Measurements from ENCODE around the gene SBF1.

Gene SBF1

GRCh38 chr22:50422961-50423815, 51.6 kb downstream of the SBF1 start:
- Histone ChIP-seq H3K14ac (ENCODE audit: low read length) (no peak overlapping the region), H2BK15ac (ENCODE audit: low read length) (no peak overlapping the region), H3K4me3 (ENCODE audit: low read length in 2 of 2) (no peak overlapping the region), H3K23ac (ENCODE audit: low read depth, low read length, poor library complexity) (no peak overlapping the region), H2BK12ac (ENCODE audit: low read length) (no peak overlapping the region), H2AK5ac (ENCODE audit: low read depth, low read length) (no peak overlapping the region), H3K9ac (ENCODE audit: low read depth, low read length, poor library complexity) (no peak overlapping the region), H2BK5ac (ENCODE audit: low read length) (no peak overlapping the region), H3K4ac (ENCODE audit: low read length) (no peak overlapping the region), H3K27me3 (ENCODE audit: control insufficient read depth in 3 of 3, insufficient read depth in 3 of 3, low read depth in 1 of 3, low read length in 3 of 3) (no peaks in the 10 kb centered on the region), H3K79me1 (ENCODE audit: low read depth, low read length) (peaks cover 2% of the 10 kb centered on the region), H3K18ac (ENCODE audit: low read length) (no peak overlapping the region), H2BK120ac (ENCODE audit: low read depth, low read length) (no peak overlapping the region), H4K8ac (ENCODE audit: low read depth, low read length) (no peak overlapping the region), H3K4me1 (ENCODE audit: control insufficient read depth in 2 of 2, insufficient read depth in 1 of 2, low read depth in 1 of 2, low read length in 2 of 2) (no peaks in the 10 kb centered on the region), H3K4me2 (ENCODE audit: insufficient read depth, low read length, poor library complexity, severe bottlenecking) (no peak overlapping the region), H3K9me3 (replicated peaks in 1 of 2; ENCODE audit: control insufficient read depth in 2 of 2, insufficient read depth in 1 of 2, low read depth in 1 of 2, low read length in 2 of 2) (no peaks in the 10 kb centered on the region), H2AFZ (ENCODE audit: low read length) (no peak overlapping the region), H3K36me3 (replicated peaks in 1 of 2; ENCODE audit: control insufficient read depth in 2 of 2, insufficient read depth in 2 of 2, low read length in 2 of 2) (peaks cover 55 to 89% of the 10 kb centered on the region in 2 donors), H4K91ac (ENCODE audit: low read depth, low read length, poor library complexity) (no peak overlapping the region), H3K27ac (replicated peaks; ENCODE audit: low read length) (no peak overlapping the region)
- DNase-seq (ENCODE audit: low spot score): no peak
- no CpG with 5 or more reads among the region's 21 CpGs for WGBS, 2 donors (ENCODE audit: extremely low coverage in 2 of 2, insufficient read length in 2 of 2, insufficient replicate concordance in 1 of 2)

- no peak overlapping the region for H4K91ac ChIP-seq (ENCODE audit: low read depth, low read length, poor library complexity)
- peaks cover 2% of the 10 kb centered on the region for H3K79me1 ChIP-seq (ENCODE audit: low read depth, low read length)
- H3K27me3 ChIP-seq (ENCODE audit: control insufficient read depth in 3 of 3, insufficient read depth in 3 of 3, low read depth in 1 of 3, low read length in 3 of 3): no peaks in the 10 kb centered on the region
- H2BK15ac ChIP-seq (ENCODE audit: low read length): no peak overlapping the region
- no peak overlapping the region for H4K8ac ChIP-seq (ENCODE audit: low read depth, low read length)
- H3K4me1 ChIP-seq (ENCODE audit: control insufficient read depth in 2 of 2, insufficient read depth in 1 of 2, low read depth in 1 of 2, low read length in 2 of 2): no peaks in the 10 kb centered on the region
- no peak overlapping the region for H2BK5ac ChIP-seq (ENCODE audit: low read length)
- no peak overlapping the region for H3K4me3 ChIP-seq (ENCODE audit: low read length in 2 of 2)
- H3K9me3 ChIP-seq (replicated peaks in 1 of 2; ENCODE audit: control insufficient read depth in 2 of 2, insufficient read depth in 1 of 2, low read depth in 1 of 2, low read length in 2 of 2): no peaks in the 10 kb centered on the region
- H3K27ac ChIP-seq (replicated peaks; ENCODE audit: low read length): no peak overlapping the region
- H3K9ac ChIP-seq (ENCODE audit: low read depth, low read length, poor library complexity): no peak overlapping the region
- H2AFZ ChIP-seq (ENCODE audit: low read length): no peak overlapping the region
- H2AK5ac ChIP-seq (ENCODE audit: low read depth, low read length): no peak overlapping the region
- H3K18ac ChIP-seq (ENCODE audit: low read length): no peak overlapping the region
- H3K14ac ChIP-seq (ENCODE audit: low read length): no peak overlapping the region
- H2BK120ac ChIP-seq (ENCODE audit: low read depth, low read length): no peak overlapping the region
- no CpG with 5 or more reads among the region's 14 CpGs for WGBS, 2 donors (ENCODE audit: extremely low coverage in 2 of 2, insufficient read length in 2 of 2, insufficient replicate concordance in 1 of 2)
- no peak for DNase-seq (ENCODE audit: low spot score)
- H3K23ac ChIP-seq (ENCODE audit: low read depth, low read length, poor library complexity): no peak overlapping the region
- H3K36me3 ChIP-seq (replicated peaks in 1 of 2; ENCODE audit: control insufficient read depth in 2 of 2, insufficient read depth in 2 of 2, low read length in 2 of 2): peaks cover 61 to 90% of the 10 kb centered on the region in 2 donors
- no peak overlapping the region for H2BK12ac ChIP-seq (ENCODE audit: low read length)
- no peak overlapping the region for H3K4me2 ChIP-seq (ENCODE audit: insufficient read depth, low read length, poor library complexity, severe bottlenecking)
- no peak overlapping the region for H3K4ac ChIP-seq (ENCODE audit: low read length)
These were observed 52.8 kb downstream of the SBF1 start for GRCh38 chr22:50422046-50422445.

GRCh38 chr22:50420581-50420980, 54.3 kb downstream of the SBF1 start:
- Histone ChIP-seq H3K4ac (ENCODE audit: low read length) (no peak overlapping the region), H2BK12ac (ENCODE audit: low read length) (no peak overlapping the region), H3K18ac (ENCODE audit: low read length) (no peak overlapping the region), H3K23ac (ENCODE audit: low read depth, low read length, poor library complexity) (no peak overlapping the region), H3K4me3 (ENCODE audit: low read length in 2 of 2) (no peak overlapping the region), H3K9me3 (replicated peaks in 1 of 2; ENCODE audit: control insufficient read depth in 2 of 2, insufficient read depth in 1 of 2, low read depth in 1 of 2, low read length in 2 of 2) (no peaks in the 10 kb centered on the region), H2BK15ac (ENCODE audit: low read length) (no peak overlapping the region), H2BK120ac (ENCODE audit: low read depth, low read length) (no peak overlapping the region), H3K27ac (replicated peaks; ENCODE audit: low read length) (no peak overlapping the region), H3K27me3 (ENCODE audit: control insufficient read depth in 3 of 3, insufficient read depth in 3 of 3, low read depth in 1 of 3, low read length in 3 of 3) (no peaks in the 10 kb centered on the region), H3K4me1 (ENCODE audit: control insufficient read depth in 2 of 2, insufficient read depth in 1 of 2, low read depth in 1 of 2, low read length in 2 of 2) (no peaks in the 10 kb centered on the region), H3K79me1 (ENCODE audit: low read depth, low read length) (peaks cover 2% of the 10 kb centered on the region), H2BK5ac (ENCODE audit: low read length) (no peak overlapping the region), H3K9ac (ENCODE audit: low read depth, low read length, poor library complexity) (peak overlapping the region; percentile 27), H4K8ac (ENCODE audit: low read depth, low read length) (no peak overlapping the region), H4K91ac (ENCODE audit: low read depth, low read length, poor library complexity) (no peak overlapping the region), H3K14ac (ENCODE audit: low read length) (no peak overlapping the region), H2AFZ (ENCODE audit: low read length) (no peak overlapping the region), H3K4me2 (ENCODE audit: insufficient read depth, low read length, poor library complexity, severe bottlenecking) (no peak overlapping the region), H3K36me3 (replicated peaks in 1 of 2; ENCODE audit: control insufficient read depth in 2 of 2, insufficient read depth in 2 of 2, low read length in 2 of 2) (peaks cover 72 to 95% of the 10 kb centered on the region in 2 donors), H2AK5ac (ENCODE audit: low read depth, low read length) (no peak overlapping the region)
- DNase-seq (ENCODE audit: low spot score): no peak
- no CpG with 5 or more reads among the region's 12 CpGs for WGBS, 2 donors (ENCODE audit: extremely low coverage in 2 of 2, insufficient read length in 2 of 2, insufficient replicate concordance in 1 of 2)

DNA sequence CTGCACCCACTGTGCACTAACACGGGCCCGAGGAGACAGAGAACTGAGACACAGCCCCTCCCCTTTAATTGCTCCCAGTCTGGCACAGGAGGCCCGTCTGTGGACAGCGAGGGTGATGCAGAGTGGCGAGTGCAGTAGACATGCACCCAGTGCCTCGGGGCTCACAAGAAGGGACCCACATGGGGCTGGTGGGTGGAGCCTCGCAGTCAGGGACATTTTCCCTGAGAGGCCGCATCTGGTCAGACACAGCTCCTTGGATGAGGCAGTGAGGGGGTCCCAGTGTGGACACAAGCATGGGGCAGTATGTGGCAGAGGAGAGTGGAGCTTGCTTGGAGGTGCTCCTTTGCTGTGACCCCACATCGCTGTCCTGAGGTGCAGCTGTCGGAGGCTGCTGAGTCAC, 54.8 kb downstream of the SBF1 start:
- no peak overlapping the region for H3K4me2 ChIP-seq (ENCODE audit: insufficient read depth, low read length, poor library complexity, severe bottlenecking)
- H3K36me3 ChIP-seq (replicated peaks in 1 of 2; ENCODE audit: control insufficient read depth in 2 of 2, insufficient read depth in 2 of 2, low read length in 2 of 2): peaks cover 74 to 95% of the 10 kb centered on the region in 2 donors
- no peak overlapping the region for H3K4ac ChIP-seq (ENCODE audit: low read length)
- H2BK15ac ChIP-seq (ENCODE audit: low read length): no peak overlapping the region
- no peak overlapping the region for H2AK5ac ChIP-seq (ENCODE audit: low read depth, low read length)
- peaks cover 4% of the 10 kb centered on the region for H3K79me1 ChIP-seq (ENCODE audit: low read depth, low read length)
- H3K14ac ChIP-seq (ENCODE audit: low read length): peak overlapping the region; percentile 6
- H3K9ac ChIP-seq (ENCODE audit: low read depth, low read length, poor library complexity): no peak overlapping the region
- H3K27ac ChIP-seq (replicated peaks; ENCODE audit: low read length): no peak overlapping the region
- no peak for DNase-seq (ENCODE audit: low spot score)
- no CpG with 5 or more reads among the region's 10 CpGs for WGBS, 2 donors (ENCODE audit: extremely low coverage in 2 of 2, insufficient read length in 2 of 2, insufficient replicate concordance in 1 of 2)
- H3K4me1 ChIP-seq (ENCODE audit: control insufficient read depth in 2 of 2, insufficient read depth in 1 of 2, low read depth in 1 of 2, low read length in 2 of 2): no peaks in the 10 kb centered on the region
- H2BK12ac ChIP-seq (ENCODE audit: low read length): no peak overlapping the region
- no peaks in the 10 kb centered on the region for H3K9me3 ChIP-seq (replicated peaks in 1 of 2; ENCODE audit: control insufficient read depth in 2 of 2, insufficient read depth in 1 of 2, low read depth in 1 of 2, low read length in 2 of 2)
- no peak overlapping the region for H3K4me3 ChIP-seq (ENCODE audit: low read length in 2 of 2)
- no peak overlapping the region for H2AFZ ChIP-seq (ENCODE audit: low read length)
- no peaks in the 10 kb centered on the region for H3K27me3 ChIP-seq (ENCODE audit: control insufficient read depth in 3 of 3, insufficient read depth in 3 of 3, low read depth in 1 of 3, low read length in 3 of 3)
- H3K18ac ChIP-seq (ENCODE audit: low read length): no peak overlapping the region
- no peak overlapping the region for H2BK120ac ChIP-seq (ENCODE audit: low read depth, low read length)
- no peak overlapping the region for H3K23ac ChIP-seq (ENCODE audit: low read depth, low read length, poor library complexity)
- H2BK5ac ChIP-seq (ENCODE audit: low read length): no peak overlapping the region
- H4K8ac ChIP-seq (ENCODE audit: low read depth, low read length): no peak overlapping the region
- no peak overlapping the region for H4K91ac ChIP-seq (ENCODE audit: low read depth, low read length, poor library complexity)

Data from neuronal stem cell (in vitro differentiated cells).